NK-92 treated with Interleukin-12 subunit alpha and Interleukin-12 subunit beta, amount 100 ng/mL, for 24 hours (cell line): ENCODE data around the gene COPS8.

ENCODE experiments used
- DNase-seq: peaks from one replicate; lab custom pipeline; 2025; lab: John Stamatoyannopoulos, UW

Gene COPS8

DNA sequence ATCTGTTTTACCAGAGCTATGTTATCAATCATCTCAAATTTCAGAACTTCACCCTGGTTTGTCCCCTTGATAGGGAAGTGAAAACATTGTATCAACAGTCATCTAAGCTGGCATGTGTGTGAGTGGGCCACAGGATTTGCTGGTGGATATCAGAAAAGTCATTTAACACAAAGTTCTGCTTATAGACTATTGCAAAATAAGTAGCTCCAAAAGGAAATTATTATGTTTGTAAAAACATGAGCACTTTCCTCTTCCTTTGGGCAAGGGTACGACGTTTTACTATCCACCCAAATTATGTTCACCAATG, 20.7 kb upstream of the COPS8 start:
- DNase-seq = no peak

DNA sequence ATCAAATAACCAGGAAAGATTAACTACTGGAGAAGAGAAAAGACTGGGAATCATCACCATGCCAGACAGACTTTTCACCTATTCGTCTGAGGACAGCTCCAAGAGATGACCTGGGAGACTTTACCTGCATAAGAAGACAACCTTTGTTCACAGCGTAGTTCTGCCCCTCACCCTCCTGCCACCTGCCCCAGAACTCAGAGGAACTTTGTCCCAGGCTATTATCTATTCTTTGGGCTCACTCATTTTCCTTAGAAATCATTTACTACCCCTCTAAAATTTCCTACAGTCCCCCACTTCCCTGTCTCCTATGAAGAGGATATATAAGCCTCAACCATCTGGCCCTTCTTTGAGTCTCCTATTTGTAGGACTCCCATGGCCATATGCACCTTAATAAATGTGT, 19.3 kb upstream of the COPS8 start:
- no peak for DNase-seq

DNA sequence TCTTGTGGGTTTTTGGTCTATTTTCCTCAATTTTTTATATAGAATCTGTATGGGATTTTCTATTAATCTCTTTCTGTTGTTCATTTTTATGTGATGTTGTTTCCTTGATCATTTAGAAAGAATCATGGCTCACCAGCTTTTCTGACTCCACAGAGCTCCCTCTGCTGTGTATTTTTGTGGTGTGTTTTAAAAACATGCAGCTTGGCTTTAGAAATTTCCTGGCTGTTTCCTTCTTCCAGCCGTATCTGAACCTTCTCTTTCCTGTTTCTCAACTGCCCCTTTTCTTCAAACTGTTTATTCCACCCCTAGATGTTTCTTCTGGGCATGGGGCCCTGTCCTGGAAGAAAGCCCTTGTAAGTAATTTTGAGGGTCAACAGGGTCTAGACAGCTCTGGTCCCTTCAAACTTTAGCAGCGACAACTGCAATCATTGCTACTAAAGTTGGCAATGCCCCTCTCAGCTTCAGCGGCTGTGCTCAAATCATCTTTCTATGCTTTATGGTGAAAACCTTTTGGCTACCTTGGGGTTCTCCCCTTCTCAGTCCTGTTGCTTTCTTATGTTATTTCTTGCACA, 17.6 kb upstream of the COPS8 start:
- DNase-seq = no peak

DNA sequence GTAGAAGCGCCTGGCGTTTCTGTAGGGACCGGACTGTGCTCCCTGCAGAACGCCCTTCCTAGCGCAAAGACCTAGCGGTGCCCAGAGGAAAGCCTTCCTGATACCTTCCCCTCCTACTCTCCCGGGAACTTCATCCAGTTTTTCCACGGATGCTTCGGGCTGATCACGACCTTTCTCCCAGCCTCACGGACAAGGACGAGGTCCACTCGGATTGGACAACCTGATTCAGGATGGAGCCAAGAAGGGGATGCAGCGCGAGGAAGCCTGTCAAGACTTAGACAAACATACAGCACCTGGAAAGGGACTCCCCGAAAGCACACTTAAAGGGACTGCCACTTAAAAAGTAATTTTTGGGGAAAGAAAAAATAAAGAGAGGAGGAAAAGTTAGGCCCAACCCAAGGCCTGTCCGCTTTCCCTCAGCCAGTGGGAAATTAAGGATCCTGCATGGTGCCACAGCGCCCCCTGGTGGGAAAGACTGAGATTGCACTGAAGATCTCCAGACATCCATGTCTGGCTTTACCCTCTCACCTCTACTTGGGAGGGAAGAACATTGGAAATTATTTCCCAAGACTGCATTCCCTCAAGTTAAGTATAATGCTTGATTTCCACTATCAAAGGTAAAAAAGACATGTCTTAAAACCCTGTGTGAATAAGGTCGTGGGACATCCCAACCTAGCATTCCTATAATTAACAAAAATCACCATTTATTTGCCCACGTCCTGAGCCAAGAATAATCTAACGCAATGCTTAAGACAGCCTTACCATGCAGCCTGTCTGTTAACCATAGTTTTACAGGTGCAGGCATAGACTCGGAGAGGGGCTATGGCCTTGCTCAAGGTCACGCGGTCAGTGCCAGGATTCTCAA, 13.4 kb upstream of the COPS8 start:
- DNase-seq = peak; percentile 36

DNA sequence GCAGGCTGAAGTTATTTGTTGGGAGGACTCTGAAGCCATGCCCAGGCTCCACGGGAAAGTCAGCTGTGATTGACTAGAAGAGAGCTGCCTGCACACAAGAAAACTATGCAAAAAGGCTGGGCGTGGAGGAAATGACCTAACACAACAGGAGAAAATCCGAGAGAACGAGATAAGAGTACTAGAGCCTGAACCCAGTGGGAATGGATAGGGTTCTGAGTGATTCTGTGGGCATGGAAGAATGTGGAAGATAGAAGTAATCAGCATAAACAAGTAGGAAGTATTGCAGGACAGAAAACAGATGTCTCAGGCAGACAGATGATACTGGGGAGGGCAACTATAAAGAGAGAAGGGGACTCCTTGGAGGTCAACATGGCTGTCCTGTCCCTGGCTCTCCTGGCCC, 12.1 kb upstream of the COPS8 start:
- DNase-seq = no peak

DNA sequence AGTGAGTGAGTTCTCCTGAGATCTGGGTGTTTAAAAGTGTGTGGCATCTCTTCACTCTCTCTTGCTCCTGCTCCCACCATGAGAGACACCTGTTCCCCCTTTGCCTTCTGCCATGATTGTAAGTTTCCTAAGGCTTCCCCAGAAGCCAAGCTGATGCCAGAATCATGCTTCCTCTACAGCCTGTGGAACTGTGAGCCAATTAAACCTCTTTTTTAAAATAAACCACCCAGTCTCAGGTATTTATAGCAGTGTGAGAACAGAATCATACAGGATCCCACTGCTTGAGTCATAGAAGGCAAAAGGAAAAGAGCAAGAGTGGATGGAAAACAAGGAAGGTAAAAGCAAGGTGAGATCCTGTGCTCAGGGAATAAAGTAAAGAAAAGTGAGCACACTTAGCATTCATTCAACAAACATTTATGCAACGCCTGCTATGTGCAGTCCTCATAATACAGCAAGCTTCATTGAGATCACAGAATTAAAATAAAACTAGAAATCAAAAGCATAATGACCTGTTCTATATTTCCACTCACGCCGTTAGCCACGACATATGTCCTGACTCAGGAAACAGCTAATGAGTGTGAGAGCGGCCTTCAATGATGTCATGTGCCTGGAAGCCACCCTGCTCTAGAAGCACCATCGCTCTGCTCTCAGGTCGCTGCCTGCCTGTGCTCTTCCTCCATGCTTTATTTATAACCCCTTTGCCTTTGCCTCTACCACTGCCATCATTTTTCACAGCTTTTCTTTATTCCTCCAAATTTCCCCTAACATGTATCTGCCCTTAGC, 11.3 kb upstream of the COPS8 start:
- no peak for DNase-seq

DNA sequence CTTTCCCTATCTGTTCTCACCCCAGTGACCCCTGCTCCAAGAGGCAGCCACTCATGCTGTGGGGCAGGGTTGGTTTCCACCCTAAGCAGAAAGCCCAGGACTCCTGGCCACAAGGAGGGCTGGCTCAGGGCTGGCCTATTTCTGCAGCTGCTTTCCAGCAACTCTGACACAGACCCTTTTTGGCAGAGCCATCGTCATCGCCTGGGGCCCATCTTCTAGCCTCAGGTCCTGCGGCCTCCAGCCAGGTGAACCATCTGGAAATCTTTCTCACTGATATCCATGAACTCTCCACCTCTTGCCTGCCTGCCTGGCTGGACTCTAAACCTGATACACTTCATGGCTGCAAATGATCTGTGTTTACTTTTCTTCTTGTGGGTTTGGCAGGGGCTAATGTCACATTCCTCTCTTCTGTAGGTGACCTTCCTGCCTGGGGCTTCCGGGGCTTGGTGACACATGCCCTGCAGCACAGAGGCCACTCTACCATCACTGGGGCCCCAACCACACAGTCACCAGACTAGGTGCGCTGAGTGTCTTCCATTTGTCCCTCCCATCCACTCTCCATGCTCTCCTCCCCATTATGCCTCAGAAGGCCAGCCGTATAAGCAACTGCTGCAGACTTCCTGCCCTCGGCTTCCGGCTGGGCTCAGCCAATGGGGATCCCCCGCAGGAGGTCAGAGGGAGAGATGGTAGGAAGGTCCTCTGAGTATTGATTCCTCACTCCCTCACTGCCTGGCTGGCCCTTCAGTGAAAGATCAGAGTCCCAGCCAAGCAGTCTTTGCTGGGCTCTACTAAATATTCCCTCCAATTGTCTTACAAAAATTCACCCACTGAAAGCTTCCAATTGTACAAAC, 9.7 kb upstream of the COPS8 start:
- DNase-seq = no peak

DNA sequence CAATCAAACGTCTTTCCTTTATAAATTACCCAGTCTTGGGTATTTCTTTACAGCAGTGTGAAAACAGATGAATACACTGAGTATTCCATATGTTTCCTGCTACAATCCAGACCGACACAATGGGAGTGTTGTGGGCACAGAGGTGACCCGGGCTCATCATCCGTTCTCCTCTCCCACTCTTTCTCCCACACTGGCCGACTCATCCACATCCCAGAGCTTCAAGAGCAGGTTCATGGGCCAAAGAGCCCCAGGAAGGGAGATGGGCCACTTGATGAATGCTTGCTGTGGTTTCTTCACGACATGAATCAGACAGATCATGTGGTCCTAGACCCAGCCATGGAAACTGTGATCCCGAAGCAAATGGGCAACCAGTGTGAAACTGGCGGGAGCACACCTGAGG, 4.1 kb upstream of the COPS8 start:
- DNase-seq = no peak

DNA sequence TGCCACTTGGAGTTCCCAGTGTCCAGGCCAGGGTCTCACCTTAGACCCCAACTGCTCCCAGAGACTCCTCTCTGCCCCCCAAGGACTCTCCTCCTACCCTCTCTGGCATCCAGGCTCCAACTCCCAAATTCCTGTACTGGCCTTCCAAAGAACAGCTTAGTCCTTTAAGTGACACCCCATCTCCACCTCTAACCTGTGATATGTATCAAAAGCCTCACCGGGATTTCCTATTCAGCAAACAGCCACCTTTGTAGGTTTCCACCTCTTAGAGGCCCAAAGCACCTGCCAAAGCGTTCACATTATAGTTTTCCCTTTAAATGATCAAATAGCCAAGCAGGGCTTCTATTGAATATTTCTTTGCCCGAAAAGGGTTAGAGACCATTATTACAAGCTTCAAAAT, 2.7 kb upstream of the COPS8 start:
- DNase-seq = no peak

DNA sequence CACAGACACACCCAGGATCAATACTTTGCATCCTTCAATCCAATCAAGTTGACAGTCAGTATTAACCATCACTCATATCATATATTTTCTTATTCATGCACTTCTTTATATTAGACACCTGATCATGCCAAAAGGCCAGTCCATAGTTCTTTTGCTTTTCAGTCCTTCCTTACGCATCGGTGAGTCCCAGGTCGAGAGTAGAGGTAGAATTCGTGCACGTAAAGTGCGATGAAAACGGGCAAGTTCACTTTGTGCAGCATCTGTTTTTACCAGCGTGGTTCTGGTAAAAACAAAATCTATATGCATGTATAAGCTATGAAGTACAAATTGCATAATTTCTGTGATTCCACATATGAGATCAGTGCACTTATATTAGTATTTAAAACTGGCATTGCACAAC, 1.2 kb upstream of the COPS8 start:
- no peak for DNase-seq

DNA sequence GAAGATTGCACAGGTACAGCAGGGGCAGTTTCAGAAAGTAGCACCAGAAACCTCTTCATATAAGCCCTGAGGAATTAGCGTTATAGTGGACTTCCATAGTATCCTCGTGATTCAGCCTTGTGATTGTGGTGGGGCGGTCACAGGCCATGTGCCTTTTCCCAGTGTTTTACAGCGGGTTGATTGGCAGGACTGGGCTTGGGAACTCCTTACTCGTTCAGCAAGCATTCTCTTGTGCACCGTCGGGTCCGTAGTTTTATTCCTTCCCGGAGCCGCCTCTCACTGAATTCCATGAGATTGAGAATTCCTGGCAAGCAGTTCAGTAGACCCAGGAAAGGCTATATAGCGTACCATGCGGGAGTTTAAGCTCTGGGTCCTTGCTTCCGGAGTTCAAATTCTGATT, 5.2 kb downstream of the COPS8 start:
- no peak for DNase-seq

DNA sequence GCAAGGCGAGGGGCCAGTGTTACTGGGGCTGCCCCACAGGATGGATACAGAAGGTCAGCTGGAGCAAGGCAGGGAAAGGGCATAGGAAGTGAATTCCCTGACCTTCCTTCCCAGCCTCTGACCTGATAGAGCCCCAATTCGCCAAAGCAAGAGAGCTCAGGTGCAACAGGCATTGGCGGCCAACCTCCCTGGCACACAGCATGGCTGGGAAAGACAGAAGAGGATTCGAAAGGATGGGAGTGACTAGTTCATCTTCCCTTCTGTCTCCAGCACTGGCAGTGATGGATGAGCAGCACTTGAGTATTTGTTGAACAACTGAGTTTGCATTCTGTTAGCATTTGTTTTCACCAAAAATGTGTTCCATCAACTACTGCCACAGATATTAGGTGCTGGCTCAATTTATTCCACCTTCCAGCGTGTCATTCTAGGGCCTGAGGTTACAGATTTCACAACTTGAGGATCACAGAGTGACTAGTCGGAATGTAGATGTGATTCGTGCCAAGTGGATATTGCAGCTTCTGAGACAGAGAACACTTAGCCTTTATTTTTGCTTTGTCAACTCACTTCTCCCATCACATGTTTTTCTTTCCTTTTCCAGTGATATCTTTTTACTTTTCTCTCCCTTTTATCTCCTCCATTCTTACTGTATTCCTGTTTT, 6.2 kb downstream of the COPS8 start:
- DNase-seq = no peak

DNA sequence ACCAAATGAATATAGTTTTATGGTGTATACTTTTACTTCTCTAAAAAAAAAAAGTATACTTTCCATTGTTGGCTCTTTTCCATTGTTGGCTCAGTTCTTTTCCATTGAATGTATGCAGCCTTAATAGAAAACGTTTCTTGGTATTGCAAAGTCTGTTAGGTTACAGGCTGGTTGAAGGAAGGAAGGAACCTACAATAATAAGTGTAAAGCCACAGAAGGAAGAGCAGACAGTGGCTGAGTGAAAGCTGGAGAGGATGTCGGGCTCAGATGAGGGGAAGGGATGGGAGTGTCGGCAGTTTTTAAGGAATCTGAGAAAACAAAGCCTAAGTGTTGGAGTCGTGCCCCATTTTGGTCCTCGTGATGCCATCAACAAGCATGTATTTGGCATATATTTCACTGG, 6.8 kb downstream of the COPS8 start:
- no peak for DNase-seq

DNA sequence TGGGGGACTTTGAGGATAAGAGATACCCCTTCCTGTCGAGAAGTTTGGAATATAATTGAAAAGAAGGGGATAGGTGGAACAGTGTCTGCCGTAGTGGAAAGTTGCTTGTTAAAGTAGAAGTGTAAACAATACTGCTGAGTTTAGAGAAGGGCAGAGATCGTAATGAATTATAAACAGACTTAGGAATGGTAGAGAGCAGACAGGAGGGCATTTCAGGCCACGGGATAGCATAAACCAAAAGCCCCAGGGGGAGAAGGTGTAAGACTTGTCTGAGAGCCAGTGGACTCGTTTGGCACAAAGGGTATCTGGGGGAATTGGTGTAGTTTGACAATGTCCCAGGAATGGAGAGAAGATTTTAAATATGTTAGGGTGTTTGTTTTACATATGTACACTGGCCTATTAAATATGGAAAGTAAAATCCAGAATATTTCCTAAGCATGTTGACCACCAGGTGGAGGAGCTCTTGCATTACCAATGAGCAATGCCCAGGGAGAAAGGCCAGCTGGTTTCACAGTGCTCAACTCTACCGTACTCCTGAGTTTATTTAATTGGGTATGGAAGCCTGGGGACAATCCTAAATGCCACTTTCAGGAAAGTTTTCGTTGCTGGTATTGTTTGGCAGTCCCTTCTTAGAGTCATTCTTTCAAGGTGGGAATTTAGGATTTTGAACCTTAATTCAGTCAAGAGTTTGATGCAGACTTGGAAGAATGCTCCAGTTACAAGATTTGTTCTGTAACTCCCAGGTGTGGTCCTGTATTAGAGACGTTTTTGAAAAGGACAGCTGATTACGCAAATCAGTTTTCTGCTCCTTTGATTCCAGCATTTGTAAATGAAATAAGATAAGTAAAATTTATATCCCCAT, 7.5 kb downstream of the COPS8 start:
- DNase-seq = no peak

DNA sequence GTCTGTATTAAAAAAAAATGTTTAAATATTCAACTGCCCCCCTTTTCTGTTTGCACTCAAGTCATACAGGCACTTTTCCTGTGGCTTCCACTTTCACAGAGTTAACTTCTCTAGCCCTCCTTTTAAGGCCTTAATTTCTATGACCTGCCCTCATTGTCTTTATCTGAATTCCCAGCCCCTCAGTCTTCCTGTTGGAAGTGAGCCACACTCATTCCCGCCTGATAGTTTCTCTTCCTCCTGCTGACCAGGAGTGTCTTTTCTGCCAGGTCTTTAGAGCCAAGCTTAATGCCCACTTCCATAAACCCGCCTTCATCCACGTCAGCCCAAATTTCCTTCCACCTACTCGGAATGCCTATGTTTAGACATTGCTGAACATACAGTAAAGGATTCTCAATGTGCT, 10.5 kb downstream of the COPS8 start:
- no peak for DNase-seq

DNA sequence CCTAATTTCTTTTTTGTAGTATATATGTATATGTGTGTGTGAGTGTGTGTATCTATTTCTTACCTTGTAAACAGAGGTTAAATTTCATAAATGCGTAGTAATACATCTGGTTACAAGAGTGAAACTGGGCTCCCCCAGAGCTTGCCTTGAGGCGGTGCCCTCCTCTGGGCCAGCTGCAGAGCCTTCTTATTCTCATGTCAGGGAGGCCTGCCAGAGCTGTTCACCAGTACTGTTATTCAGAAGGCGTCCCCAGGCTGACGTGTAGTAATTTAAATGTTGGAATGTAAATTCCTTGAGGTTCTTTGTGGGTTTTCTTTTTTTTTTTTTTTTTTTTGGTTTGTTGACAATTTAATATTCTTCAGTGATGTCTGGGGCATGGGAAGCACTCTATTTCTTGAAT, 11.2 kb downstream of the COPS8 start:
- DNase-seq = no peak

DNA sequence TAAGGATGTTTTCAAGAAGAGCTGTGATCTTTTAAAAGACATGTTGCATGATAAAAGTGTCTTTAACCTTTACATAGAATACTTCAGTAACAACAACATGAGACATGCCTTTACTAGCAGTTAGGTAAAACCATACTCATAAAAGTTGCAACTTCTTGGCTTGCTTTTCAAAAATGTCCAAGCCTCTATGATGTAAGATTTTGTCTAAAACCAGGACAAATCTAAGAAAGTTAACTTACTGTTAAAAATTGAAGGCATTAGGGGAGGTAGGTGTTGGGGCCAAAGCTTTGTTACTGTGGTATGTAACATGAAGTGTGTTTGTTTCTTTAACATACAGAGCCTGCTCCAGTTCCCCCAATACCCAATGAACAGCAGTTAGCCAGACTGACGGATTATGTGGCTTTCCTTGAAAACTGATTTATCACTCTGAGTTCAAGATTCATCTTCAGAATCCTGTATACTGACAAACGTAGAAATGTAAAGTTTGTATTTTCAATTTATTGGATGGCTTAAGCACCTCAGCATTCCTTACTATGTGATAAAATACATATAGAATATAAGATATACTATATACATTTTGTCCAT, 11.7 kb downstream of the COPS8 start:
- no peak for DNase-seq

DNA sequence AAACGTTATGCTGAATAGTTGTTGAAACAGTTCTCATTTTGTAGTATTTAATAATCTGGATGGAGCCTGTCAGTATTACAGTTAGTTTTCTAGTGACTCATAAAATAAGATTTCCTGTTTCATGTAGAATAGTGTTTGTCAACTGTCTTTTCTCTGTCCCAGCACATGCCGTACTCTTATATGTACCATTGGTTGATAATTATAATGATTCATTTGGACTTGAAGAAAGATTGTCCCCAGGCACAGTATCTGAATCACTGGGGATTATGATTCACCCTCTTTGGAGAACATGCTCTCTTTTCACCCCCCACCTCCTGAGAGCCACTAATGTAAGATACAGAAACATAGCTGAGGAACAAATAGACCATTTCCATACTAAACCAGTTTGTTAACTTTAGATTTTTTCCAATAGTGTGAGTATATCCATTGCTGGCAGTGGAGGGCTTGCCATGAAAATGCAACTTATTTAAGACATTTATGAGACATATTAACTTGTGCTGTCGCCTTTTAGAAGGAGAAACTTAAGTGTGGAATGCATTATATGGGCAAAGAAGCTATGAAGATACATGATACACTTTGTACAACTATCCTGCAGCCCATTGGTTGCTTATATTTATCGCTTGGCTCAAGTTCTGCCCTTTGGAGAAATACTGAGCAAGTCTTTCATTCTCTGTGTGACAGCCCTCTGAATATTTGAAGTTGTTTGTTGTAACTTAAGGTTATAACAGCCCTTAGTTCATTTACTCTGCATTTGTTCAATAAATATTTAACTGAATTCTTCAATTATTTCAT, 12.4 kb downstream of the COPS8 start:
- no peak for DNase-seq

DNA sequence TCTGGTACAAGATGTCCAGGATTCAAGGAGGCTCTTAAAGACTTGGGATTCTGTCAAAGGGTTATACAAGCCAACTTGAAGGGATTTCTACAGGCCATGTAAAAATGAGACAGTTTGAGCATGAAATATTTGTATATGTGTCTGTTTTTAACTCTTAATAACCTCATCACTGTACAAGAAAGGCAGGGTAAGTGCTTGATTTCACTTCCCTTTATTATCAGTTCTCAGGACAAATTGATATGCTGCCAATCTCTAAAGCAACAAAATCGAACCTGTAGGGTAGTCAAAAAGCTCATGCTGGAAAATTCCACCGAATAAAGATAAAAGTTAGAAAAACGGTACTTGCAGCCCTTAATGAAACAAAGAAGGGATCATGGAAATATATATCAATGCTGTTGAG, 14.1 kb downstream of the COPS8 start:
- no peak for DNase-seq
